Measurements from ENCODE around the gene ACBD4. TPM values are rescaled to one million over a fixed set of nuclear protein-coding genes. Genes with fewer than 3 reads are reported as not detected.

ACBD4 gene
- total and polyA plus RNA-seq, 2 of the 4 experiments (the other 2 are of a cell fraction): 2.3 to 5.7 TPM

- 100% methylated on average over 1 of the region's 11 CpGs; no CpG with 5 or more reads in 1 of the 2 experiments for WGBS, 2 experiments (ENCODE audit: extremely low coverage in 2 of 2, insufficient read length in 1 of 2)
- no peak for ATAC-seq (ENCODE audit: low read depth)
- peak overlapping the region; percentile 79 for H3K23ac ChIP-seq (ENCODE audit: low read depth, low read length)
Observed at GRCh38 chr17:45091778-45092425, 43.6 kb upstream of the ACBD4 start.

More at GRCh38 chr17:45091778-45092425, 43.6 kb upstream of the ACBD4 start:
- Histone ChIP-seq H3K4me3 (ENCODE audit: insufficient read depth, low read depth, low read length) (no peak overlapping the region), H3K36me3 (ENCODE audit: control insufficient read depth, insufficient read depth, low read length) (peaks cover 60% of the 10 kb centered on the region), H2AFZ (replicated peaks; ENCODE audit: low read length, poor library complexity) (no peak overlapping the region), H2AK9ac (replicated peaks; ENCODE audit: low read depth, low read length, poor library complexity) (peak overlapping the region; percentile 94), H4K8ac (ENCODE audit: low read depth in 2 of 2, low read length in 2 of 2) (peak overlapping the region; percentile 3 to 90; a peak in 2 of 4 replicates), H3K4ac (ENCODE audit: low read depth, low read length) (peak overlapping the region; percentile 82), H3K27me3 (ENCODE audit: control insufficient read depth, insufficient read depth, low read length) (no peaks in the 10 kb centered on the region), H2AK5ac (ENCODE audit: low read depth, low read length) (peak overlapping the region; percentile 99), H2BK20ac (ENCODE audit: low read depth, low read length) (peak overlapping the region; percentile 79; the same call in 1 of the 2 replicates), H3K27ac (ENCODE audit: insufficient read depth, low read length) (peak overlapping the region; percentile 99), H4K20me1 (ENCODE audit: insufficient read depth, low read length) (peaks cover 5% of the 10 kb centered on the region), H3K9me3 (ENCODE audit: control insufficient read depth, insufficient read depth, low read length) (0 out of 2 replicates have a peak, but pooled peaks cover 2% of the 10 kb centered on the region), H2BK5ac (ENCODE audit: low read depth, low read length, poor library complexity, severe bottlenecking) (peak overlapping the region; percentile 85), H3K4me1 (ENCODE audit: control insufficient read depth, insufficient read depth, low read length) (peaks cover 35% of the 10 kb centered on the region), H2BK15ac (ENCODE audit: low read depth, low read length) (peak overlapping the region; percentile 83; the same call in 1 of the 3 replicates), H3K14ac (replicated peaks; ENCODE audit: low read depth, low read length) (peak overlapping the region; percentile 73), H3K56ac (ENCODE audit: extremely low read depth, insufficient read depth, low read length) (no peak overlapping the region), H3K9me1 (ENCODE audit: insufficient read depth, low read length) (peaks cover 31% of the 10 kb centered on the region), H3K4me2 (ENCODE audit: low read depth, low read length) (no peak overlapping the region), H4K5ac (ENCODE audit: low read depth, low read length) (peak overlapping the region; percentile 97), H4K91ac (ENCODE audit: insufficient read depth, low read depth, low read length) (peak overlapping the region; percentile 46), H3K79me1 (ENCODE audit: low read depth in 1 of 2, low read length in 2 of 2) (peaks cover 32 to 72% of the 10 kb centered on the region in 2 experiments), H3K9ac (ENCODE audit: low read depth, low read length) (no peak overlapping the region; the same call in 1 of the 2 replicates), H2BK120ac (ENCODE audit: low read depth, low read length) (peak overlapping the region; percentile 83), H3K18ac (ENCODE audit: low read depth, low read length) (peak overlapping the region; percentile 94)
- peak; percentile 36 for DNase-seq
- CTCF ChIA-PET: no interaction called here
- dilution Hi-C loops (cut with HindIII; ENCODE audit: low sequenced_read_pairs, unreplicated experiment): no loop called here
- POLR2A ChIA-PET (ENCODE audit: unreplicated experiment): no interaction called here
- in situ Hi-C loops (cut with MboI; ENCODE audit: low sequenced_read_pairs): no loop called here
- intact Hi-C loops (cut with micrococcal nuclease): loop anchor here (2.0 kb wide), 2 partner anchors 31 to 41 kb away; partner anchors contain the start of genes NMT1 and PLCD3
- no TSS peak for BruUV-seq (replicated peaks)
- TF ChIP-seq RFX5 (IDR thresholded peaks at IDR 0.05; ENCODE audit: low read depth, low read length) (no peak), MXI1 (IDR thresholded peaks at IDR 0.05; ENCODE audit: borderline replicate concordance, low read depth, low read length) (no peak), RCOR1 (IDR thresholded peaks at IDR 0.05; ENCODE audit: insufficient replicate concordance, low read length) (no peak), POLR2A (IDR thresholded peaks at IDR 0.05; ENCODE audit: low read depth, low read length) (no peak), NFE2L2 (IDR thresholded peaks at IDR 0.05; ENCODE audit: low read depth, low read length) (no peak), RAD21 (IDR thresholded peaks at IDR 0.05; ENCODE audit: low read length) (no peak), FOS (IDR thresholded peaks at IDR 0.05; ENCODE audit: low read depth, low read length) (no peak), MAFK (IDR thresholded peaks at IDR 0.05; ENCODE audit: low read depth, low read length) (no peak), SMC3 (IDR thresholded peaks at IDR 0.05; ENCODE audit: low read depth, low read length) (no peak), BHLHE40 (IDR thresholded peaks at IDR 0.05; ENCODE audit: low read depth, low read length) (peak; percentile 55; the same call in 1 of the 2 replicates), CEBPB (IDR thresholded peaks at IDR 0.05; ENCODE audit: low read depth, low read length) (no peak)
- TF ChIP-seq, protein P1, sequence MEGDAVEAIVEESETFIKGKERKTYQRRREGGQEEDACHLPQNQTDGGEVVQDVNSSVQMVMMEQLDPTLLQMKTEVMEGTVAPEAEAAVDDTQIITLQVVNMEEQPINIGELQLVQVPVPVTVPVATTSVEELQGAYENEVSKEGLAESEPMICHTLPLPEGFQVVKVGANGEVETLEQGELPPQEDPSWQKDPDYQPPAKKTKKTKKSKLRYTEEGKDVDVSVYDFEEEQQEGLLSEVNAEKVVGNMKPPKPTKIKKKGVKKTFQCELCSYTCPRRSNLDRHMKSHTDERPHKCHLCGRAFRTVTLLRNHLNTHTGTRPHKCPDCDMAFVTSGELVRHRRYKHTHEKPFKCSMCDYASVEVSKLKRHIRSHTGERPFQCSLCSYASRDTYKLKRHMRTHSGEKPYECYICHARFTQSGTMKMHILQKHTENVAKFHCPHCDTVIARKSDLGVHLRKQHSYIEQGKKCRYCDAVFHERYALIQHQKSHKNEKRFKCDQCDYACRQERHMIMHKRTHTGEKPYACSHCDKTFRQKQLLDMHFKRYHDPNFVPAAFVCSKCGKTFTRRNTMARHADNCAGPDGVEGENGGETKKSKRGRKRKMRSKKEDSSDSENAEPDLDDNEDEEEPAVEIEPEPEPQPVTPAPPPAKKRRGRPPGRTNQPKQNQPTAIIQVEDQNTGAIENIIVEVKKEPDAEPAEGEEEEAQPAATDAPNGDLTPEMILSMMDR (conservative IDR thresholded peaks at IDR 0.05; ENCODE audit: low read depth, low read length): no peak
- TF ChIP-seq, protein P2, sequence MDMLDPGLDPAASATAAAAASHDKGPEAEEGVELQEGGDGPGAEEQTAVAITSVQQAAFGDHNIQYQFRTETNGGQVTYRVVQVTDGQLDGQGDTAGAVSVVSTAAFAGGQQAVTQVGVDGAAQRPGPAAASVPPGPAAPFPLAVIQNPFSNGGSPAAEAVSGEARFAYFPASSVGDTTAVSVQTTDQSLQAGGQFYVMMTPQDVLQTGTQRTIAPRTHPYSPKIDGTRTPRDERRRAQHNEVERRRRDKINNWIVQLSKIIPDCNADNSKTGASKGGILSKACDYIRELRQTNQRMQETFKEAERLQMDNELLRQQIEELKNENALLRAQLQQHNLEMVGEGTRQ (IDR thresholded peaks at IDR 0.05; ENCODE audit: low read depth, low read length): peak; percentile 48; the same call in 1 of the 2 replicates

Measured in IMR-90 (cell line).